Suprapubic skin (tissue), 3 donors: Measurements from ENCODE around the gene DIPK1B.

Experiments used
- POLR2A ChIP-seq, 2 donors: fragments of 450-650 bp; IDR thresholded peaks; one replicate each; pipeline ENCODE4 v1.6.1; 2017; ENCODE audit warnings: antibody characterized with exemption in 2 of 2, mild to moderate bottlenecking in 2 of 2, moderate library complexity in 2 of 2
- TF ChIP-seq, protein P1 (sequence below), 2 donors: fragments of 200-600 bp in 1 of 2; fragments of 450-650 bp in 1 of 2; sonication (generic) in 1 of 2; IDR thresholded peaks; one replicate each; pipeline ENCODE4 v1.5.1; 2016 to 2019; ENCODE audit warnings: antibody characterized with exemption in 2 of 2, mild to moderate bottlenecking in 1 of 2, moderate library complexity in 1 of 2

DNA sequence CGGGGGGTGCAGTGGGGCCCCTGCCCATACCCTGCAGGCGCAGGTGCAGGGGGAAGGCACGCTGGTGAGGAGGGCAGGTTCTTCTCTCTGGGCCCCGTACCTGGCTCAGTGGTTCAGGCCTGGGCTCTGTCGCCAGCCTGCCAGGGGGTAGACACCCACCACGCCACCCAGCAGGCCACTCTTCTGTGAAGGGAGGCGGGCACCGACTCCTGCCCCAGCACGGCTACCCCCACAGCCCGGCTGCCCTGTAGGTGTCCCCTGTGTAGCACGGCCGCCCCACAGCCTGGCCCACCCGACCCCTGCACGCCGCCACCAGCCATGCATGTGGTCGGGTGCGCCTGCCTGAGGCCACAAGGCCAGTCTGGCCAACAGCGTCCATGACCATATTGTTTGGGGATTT lies 34.2 kb downstream of the DIPK1B start:
- TF ChIP-seq, protein P1, sequence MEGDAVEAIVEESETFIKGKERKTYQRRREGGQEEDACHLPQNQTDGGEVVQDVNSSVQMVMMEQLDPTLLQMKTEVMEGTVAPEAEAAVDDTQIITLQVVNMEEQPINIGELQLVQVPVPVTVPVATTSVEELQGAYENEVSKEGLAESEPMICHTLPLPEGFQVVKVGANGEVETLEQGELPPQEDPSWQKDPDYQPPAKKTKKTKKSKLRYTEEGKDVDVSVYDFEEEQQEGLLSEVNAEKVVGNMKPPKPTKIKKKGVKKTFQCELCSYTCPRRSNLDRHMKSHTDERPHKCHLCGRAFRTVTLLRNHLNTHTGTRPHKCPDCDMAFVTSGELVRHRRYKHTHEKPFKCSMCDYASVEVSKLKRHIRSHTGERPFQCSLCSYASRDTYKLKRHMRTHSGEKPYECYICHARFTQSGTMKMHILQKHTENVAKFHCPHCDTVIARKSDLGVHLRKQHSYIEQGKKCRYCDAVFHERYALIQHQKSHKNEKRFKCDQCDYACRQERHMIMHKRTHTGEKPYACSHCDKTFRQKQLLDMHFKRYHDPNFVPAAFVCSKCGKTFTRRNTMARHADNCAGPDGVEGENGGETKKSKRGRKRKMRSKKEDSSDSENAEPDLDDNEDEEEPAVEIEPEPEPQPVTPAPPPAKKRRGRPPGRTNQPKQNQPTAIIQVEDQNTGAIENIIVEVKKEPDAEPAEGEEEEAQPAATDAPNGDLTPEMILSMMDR (IDR thresholded peaks at IDR 0.05): no peak
- no peak for TF ChIP-seq POLR2A (IDR thresholded peaks at IDR 0.05)
